GM18861 (cell line): ENCODE data around the gene NAA15.
A peak's percentile ranks its signal among the peaks of the same experiment; 100 is the strongest.
"Not testable (repeated sequence)": the region's sequence is repeated elsewhere in the genome, so short reads cannot be mapped to it uniquely, and the experiment has no call there.

Experiments used
- ATAC-seq: cut with Tn5 transposase; IDR thresholded peaks from one replicate; pipeline ENCODE4 v1.9.1; 2021; ENCODE audit not compliant: unreplicated experiment

Gene NAA15

DNA sequence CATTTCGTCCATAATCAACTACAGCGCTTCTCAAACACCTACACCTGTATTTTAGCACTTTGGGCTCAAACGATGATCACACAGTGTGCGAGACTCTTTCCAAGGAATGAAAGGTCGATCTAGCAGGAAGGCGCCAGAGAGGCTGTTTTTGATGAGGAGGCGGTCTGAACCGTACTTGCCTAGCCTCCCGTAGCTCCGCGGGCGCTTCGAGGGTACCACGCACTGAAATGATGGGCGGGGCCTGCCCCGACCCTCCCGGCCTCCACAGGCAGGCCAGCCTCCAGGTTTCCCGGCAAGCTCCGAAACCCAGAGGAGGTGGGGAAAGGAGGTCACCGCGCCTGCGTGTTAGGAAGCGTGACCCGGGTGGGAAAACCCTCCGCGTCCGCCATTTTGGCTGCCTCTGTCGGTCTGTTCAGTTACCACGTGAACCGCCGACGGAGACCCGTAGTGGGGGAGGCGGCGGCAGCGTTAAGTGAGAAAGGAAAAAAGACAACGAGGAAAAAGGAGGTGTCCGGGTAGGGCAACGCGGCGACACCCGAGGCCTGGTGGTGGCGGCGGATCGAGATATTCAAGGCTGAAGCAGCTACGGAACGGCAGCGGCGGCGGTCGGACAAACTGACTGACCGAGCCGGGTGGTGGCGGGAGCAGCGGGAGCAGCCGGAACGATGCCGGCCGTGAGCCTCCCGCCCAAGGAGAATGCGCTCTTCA, at the start of gene NAA15:
NAA15 (plus strand) TSS at position 393 of the 708 bp plus-strand sequence; CDS start at position 666, 273 bp downstream.
- peak; percentile 81 for ATAC-seq

DNA sequence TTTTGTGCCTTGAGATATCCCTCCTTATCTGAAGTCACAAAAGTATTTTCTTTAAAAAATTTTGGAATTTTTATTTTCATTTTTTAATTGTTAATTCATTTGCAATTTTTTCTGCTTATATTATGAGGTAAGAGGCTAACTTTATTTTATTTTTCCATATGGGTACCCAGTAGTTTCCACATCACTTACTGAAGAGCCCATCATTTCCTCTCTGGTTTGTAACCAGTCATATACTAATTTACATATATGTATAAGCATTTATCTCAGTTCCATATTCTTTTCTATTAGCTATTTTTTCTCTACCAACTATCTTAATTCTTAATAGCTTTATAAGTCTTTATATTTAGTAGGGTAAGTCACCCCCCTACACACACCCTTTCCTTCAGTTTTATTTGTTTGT, 48.3 kb upstream of the NAA15 start:
- no peak for ATAC-seq

DNA sequence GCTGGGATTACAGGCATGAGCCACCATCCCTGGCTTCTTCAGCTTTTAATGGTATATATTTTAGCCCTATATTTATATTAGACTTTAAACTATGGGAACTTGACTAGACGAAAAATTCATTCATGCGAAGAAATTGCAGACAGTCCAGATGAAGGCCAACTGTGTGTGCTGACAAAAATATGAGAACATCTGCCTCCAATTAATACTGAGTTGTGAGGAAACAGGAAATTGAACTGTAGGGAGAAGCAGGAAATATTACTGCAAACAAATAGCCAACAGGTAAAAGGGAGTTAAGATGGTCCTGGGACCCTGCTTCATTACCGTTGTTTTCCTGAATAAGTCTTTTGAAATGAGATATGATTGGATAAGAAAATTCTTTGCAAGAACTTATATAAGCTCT, 47.6 kb upstream of the NAA15 start:
- ATAC-seq = no peak

DNA sequence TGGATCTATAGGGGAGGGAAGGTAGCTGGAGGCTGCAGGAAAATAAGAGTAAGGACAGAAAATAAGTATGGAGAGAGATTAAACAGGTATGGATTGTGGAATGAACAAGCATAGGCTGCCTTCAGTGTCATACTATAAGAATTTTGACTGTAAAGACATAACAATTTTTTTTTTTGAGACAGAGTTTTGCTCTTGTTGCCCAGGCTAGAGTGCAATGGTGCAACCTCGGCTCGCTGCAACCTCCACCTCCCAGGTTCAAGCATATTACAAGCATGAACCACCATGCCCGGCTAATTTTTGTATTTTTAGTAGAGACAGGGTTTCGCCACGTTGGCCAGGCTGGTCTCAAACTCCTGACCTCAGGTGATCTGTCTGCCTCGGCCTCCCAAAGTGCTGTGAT, 45.7 kb upstream of the NAA15 start:
- ATAC-seq = not testable (repeated sequence)

DNA sequence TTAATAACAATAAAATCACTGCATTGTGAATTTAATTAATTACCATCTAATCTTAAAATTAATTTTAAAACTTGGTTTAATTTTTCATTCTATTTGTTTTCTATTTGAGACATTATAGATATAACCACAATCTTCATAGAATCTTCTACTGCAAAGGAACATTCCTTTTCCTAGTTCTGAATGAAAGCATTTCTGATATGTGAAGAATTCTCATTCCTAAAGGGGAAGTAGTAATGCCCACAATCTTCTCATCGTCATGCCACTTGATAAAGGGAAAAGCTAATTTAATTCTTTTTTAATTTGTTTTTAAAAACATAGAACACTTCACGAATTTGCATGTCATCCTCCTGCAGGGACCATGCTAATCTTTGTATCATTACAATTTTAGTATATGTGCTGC, 45.0 kb upstream of the NAA15 start:
- no peak for ATAC-seq

DNA sequence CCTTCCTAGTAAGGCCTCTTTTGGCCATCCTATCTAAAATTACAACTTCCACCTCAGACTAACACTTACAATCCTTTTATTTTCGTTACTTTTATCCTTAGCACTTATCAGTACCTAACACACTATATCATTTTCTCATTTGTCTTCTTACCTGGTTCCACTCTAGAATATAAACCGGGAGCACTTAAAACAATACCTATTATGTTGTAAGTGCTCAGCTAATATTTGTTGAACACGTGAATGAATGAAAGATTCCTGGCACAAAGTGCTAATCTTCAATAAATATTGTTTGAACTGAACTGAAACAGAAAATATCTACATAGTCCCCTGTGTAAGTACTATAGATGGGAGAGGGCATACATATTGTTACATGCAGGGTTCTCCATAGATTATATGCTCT, 35.7 kb upstream of the NAA15 start:
- no peak for ATAC-seq

DNA sequence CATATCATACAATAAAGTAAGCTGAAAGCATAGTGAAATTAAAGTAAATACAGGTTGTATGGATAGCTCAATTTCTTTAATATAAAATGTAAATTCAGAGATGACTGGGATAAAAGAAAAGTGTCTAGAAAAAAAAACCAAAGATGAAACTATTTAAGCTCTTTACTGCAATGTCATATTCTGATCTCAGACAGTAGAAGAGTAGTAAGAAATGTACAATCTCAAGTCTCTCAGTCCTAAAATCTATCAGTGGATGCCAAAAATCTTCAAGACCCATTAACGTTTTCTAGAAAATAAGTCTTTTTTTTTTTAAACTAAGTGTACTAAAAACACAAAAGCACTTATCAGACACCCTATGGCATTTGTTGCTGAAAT, 35.1 kb upstream of the NAA15 start:
- ATAC-seq = no peak

DNA sequence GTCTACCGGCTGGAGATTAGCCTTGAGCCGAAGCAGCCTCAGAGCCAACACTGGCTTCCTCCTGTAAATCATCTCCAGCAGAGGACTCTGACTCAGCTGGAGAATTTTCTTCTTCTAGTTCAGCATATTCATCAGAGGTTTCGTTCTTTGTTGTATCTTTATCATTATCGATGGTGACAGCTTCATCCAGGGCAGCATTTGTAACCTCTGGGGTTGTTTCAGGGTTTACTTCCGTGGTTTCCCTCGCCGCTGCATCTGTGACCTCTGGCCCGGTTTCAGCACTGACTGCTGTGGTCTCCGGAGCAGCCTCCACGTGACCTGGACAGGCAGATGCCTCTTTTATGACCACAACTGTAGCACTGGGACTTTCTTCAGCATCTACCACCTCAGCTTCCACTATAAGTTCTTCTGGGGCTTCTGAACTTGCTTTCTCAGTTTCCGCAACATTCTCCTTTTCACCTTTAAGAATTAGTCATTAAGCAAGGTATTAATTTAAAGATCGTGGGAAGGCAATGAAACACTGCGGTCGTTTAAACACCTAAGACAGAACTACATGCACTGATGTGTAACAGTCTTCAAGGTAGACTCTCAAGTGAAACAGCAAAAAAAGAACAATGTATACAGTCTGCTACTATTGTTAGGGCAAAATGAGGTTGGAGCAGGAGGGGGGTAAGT, 34.6 kb upstream of the NAA15 start:
- peak; percentile 94 for ATAC-seq

DNA sequence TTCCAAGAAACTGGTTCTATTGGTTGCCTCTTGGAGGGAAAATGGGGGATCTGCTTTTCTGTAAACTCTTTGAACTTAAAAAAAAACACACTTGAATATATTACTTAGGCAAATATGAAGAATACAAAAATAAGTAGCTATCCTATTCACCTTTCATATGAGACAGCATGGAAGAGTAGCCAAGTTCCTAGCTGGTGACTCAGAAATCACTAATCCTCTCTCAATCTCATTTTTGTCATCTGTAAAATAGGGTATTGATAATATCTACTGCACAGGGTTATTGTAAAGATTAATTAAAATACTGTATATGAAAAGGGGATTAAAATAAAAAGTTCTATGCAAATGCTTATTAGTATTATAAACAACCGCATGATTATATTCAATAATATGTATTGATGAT, 34.0 kb upstream of the NAA15 start:
- no peak for ATAC-seq

DNA sequence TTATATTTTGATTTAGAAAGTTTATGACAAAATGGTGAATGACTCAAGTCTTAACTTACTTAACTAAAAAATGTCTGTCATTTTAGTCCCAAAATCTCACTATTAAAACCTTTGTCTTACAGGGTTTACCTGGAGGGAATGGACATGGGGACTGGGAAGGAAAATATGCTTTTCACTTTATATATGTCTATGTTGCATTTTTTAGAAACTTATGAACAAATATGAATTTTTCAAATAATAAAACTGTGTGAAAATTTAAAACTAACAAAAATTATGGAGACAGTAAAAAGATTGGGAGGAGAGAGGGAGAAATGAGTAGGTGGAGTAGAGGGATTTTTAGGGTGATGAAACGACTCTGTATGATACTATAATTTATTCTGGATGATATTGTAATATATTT, 27.5 kb upstream of the NAA15 start:
- ATAC-seq = no peak

DNA sequence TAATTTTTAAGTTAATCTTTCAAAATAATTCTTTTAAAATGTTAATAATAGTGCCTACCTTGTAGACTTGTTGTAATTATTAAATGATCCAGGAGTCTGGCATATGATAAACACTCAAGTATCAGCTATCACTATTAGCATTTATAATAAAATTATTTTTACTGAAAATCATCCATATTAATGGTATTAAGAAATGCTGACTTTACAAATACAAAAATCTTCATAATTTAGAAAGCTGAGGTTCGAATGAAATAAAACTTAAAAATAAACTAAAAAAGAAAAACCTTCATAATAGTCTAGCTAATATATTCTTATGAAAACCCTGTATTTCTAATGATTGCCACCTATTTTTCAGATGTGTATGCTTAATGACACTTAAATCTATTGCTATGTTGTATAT, 26.5 kb upstream of the NAA15 start:
- no peak for ATAC-seq

DNA sequence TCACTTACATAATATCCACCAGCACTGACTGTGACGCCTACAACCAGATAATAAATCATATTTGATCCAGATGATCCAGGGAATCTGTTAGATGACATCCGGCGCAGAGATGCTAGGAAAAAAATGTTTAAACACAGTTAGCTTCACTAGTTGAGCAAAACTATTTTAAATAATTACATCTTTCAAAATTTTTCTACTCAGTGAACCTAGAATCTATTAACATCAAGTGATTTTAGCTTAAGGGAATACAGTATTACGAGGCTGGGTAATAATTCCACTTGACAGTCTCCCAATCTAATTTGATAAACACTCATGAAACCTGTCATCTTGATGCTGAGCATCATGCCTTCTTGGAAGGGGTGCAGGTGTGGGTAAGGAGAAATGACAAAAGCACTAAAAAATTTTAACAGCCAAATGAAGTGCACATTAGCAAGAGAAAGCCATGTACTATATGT, 26.0 kb upstream of the NAA15 start:
- no peak for ATAC-seq

DNA sequence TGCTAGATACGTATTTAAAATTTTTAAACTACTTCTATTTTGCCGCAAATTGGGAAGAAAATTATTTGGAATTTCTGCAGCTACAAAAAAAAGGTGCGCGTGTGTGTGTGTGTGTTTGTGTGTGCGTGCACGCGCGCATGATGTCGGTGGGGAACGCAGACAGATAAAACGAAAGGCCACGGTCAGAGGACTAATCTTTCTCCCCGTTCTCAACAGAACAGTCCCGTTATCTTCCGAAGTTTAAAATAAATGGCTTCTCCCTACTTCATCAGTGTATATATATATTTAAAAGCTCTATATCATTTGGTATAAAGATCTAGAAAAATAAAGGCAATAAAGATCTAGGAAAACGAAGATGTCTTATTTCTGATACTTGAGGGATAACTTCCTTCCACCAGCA, 22.8 kb upstream of the NAA15 start:
- no peak for ATAC-seq

DNA sequence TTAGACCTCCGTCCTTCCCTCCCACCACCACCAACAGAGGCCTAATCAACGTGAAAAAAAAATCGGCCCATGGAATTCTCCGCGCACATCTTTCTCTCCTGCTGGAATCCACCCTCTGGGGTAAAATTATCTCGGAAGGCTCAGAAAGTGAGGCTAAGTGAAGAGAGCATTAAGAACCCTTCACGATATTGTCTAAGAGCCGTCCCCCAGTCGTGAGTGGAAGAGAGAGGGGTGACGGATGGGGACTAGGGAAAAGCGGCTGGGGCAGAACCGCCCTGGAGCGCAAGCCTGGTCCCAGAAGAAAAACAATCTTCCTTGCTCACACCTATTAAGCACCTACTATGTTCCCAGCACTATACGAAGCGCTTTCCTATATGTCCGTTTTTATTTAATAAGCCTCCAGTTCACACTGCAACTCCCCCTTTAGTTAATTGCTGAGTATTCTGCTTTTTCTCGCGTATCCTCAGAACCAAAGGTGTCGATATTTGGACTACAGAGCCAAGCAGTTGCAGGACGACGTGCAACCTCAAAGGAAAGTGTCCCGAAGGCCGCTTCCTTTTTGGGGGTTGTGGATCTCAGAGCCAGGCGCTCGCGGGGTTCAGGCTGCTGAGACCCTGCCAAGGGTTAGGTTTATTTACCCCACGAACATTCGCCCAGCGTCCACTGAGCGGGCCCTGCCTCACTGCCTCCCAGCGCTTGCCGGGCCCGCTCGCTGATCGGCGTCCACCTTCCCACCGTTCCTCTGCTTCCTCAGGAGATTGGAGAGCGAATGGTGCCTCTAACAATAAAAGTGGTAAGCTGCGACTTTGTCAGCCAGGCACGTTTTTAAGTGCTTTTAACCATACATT, 22.2 kb upstream of the NAA15 start:
- ATAC-seq = no peak

DNA sequence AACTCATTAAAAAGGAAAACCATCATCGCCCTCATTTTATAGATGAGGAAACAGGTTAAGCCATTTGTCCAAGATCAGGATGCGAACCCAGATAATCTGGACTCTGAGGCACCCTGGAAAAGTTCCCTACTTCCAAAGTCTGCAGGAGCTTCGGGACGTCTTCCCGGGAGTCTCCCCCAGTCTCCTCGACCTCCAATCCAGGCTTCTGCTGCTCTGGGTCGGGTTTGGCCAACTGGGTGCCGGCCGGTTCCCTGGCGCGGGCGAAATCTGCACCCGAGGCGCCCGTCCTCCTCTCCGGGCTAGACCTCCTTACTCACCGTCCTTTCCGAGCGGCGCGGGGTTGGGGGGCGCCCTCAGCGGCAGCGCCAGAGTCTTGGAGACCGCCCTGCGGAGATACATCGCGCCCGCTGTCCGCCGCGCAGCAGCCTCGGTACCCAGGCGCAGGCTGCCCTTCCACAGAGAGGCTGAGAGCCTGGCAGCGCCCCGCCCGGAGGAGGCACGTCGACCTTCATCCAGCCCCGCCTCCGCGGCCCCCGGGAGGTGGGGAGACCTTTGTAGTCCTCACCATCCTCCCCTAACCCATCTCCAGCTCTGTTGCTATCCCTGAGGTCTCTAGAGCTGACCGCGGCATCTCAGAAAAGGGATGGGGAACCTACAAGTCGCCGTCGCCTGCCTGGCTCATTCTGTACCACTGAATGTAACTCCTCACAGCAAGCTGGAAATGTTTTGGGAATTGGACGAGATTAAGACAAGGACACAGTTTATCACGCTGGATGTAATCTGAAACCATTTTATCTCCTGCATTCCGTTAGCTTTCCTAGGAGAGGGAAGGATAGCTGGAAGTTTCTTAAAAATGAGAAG, 21.3 kb upstream of the NAA15 start, which contains the start of gene MGARP:
MGARP (minus strand) TSS at position 466 of the 861 bp plus-strand sequence; CDS start at position 399, 67 bp downstream.
- no peak for ATAC-seq

DNA sequence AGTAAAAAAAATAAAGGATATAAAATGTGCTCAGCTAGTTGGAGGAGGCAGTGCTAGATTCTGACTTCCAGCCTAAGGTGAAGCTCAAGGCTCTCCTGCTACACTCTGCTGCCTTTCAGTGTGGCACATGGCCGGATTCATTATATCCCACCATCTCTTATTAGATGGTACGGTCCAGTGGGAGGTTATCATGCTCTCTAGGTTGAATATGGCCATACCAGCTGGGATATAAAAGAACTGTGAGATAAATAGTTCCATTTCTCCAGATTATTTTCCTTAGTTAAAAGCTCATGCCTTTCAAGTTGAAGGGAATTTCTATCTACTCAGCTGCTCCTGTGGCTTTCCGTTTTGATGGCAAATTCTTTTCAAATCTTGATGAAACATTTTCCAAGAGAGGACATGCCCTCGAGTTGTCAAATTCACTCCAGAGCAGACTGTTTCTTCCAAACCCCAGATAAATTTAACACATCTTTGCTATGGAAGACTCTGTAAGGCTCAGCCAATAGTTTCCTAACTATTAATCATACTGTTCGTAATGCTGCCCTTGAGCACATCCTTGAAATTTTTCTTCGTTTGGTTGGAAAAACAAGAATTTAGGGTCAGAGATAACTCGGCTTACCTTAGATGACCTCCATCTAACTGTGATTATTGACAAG, 19.1 kb upstream of the NAA15 start:
- ATAC-seq = no peak

DNA sequence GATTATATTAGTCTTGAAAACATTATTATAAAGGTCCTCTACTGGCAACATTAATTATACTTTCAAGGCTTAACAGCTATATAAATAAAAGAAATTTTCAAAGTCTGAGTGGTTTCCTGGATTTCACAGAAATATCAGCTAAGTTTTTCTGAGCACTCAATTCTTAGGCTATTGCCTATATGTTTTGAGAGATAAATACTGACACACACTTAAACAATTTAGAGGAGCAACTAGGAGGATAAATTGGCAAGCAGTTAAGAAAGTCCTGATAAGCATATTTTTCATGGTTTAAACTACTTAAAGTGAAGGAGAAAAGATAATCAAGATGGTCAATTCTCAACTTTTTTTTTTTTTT, 18.6 kb upstream of the NAA15 start:
- ATAC-seq = no peak

DNA sequence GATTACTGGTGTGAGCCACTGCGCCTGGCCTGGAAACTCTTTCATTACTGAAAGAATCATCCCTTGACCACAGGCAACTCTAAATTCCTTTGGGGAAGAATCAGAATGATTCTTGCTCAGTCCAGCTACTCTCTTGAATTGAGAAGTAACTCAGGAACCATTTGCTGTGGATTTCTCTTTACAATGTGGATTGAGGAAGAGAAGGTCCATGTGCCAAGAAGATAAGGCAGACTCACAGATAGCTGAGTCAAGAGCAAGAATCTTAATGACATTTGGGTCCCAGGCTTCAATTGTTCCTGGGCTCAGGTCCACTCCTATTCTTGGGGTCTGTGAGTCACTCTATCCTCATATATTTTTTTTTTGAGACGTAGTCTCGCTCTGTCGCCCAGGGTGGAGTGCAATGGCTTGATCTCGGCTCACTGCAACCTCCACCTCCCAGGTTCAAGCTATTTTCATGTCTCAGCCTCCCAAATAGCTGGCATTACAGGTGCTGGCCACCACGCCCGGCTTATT, 15.1 kb upstream of the NAA15 start:
- ATAC-seq = no peak

DNA sequence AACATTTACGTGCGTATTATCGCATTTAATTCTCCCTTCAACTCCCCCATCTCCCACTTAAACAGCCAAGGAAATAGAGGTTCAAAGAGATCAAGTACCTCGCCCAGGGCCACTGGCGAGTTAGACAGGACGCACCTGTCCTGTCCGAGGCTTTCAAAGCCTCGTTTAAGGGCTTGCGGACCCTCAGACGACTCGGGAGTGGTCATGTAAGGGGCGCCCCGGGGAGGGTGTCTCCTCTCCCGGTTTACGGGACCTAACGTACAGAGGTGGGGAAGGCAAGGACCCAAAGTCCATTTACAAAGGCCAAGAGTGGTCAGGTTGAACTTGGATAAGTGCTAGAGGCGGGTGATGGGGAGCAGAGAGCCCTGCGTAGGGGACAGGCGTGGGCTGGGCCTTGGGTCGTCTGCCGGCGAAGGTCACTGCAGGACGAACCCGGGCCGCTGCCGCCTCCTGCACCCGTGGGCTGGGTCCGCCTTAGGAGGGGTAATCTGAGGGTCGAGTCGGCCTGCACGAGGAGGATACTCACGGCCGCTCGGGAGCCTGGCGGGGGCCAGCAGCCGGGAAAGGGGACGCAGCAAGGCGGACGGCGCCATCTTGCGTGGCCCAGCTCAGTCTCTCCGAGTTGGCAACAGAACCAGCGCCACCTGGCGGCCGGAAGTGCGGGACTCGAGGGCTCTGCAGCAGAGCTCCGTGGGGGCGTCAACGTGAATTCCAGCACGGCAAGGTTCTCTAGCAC, 5.9 kb upstream of the NAA15 start:
- peak; percentile 84 for ATAC-seq

DNA sequence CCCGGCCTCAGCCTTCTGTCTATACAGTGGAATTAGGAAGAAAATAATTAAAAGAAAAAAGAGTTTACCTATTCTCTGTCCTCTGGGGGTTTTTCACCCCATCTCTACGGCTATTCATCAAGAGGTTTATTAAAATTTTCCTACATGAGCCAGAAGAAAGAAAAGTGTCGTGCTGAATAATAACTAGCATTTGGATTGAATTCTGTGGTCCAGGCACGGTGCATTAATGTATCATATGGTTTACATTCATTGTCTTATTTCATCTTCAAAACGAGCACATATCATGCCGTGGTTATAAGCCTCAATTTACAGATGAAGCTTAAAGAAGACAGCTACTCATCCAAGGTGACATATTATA, 5.4 kb upstream of the NAA15 start:
- ATAC-seq = no peak
